Measurements from ENCODE around the gene SDK1.

SDK1 gene

DNA sequence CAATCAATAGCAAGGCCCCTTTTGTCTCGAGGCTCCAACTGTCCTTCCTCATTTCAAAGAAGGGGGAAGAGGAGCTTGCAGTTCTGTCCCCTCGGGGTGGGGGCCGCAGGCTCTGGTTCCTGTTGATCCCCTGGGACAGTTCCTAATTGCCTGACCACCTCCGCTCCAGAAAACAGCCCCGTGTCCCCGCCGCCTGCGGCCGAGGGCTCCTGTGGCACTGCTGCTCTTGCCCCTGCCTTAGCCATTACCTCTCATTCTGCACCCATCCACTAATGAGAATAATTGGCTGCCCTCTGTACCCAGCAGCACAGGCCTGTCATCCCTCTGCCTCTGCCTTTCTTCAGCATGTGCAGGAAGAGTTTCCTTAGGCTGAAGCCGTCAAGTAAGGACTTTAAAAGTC is 712.7 kb downstream of the SDK1 start:
- no peak overlapping the region for H3K14ac ChIP-seq (ENCODE audit: low read length)
- H4K91ac ChIP-seq (ENCODE audit: low read depth, low read length) = no peak overlapping the region
- no peaks in the 10 kb centered on the region for H3K27me3 ChIP-seq (ENCODE audit: insufficient read depth, low read length)
- H2AFZ ChIP-seq (ENCODE audit: insufficient read depth, low read length, poor library complexity) = no peak overlapping the region
- peaks cover 33 to 36% of the 10 kb centered on the region in 2 experiments for H3K36me3 ChIP-seq (ENCODE audit: control insufficient read depth in 1 of 2, insufficient read depth in 2 of 2, low read length in 2 of 2)
- no CpG with 5 or more reads among the region's 10 CpGs for WGBS (ENCODE audit: extremely low coverage, insufficient coverage, insufficient read length)
- no peak overlapping the region for H4K8ac ChIP-seq (ENCODE audit: low read depth, low read length)
- H3K9ac ChIP-seq (ENCODE audit: low read length) = no peak overlapping the region
- peaks cover 9% of the 10 kb centered on the region for H3K9me3 ChIP-seq (ENCODE audit: insufficient read depth, low read depth, low read length)
- H3K4me1 ChIP-seq (ENCODE audit: control insufficient read depth in 1 of 2, insufficient read depth in 2 of 2, low read length in 2 of 2) = no peaks in the 10 kb centered on the region
- H2AK5ac ChIP-seq (ENCODE audit: low read length) = no peak overlapping the region
- no peak overlapping the region for H4K12ac ChIP-seq (ENCODE audit: low read depth, low read length)
- no peak overlapping the region for H3K4ac ChIP-seq (ENCODE audit: low read depth, low read length)
- H3K79me1 ChIP-seq (ENCODE audit: low read length) = no peaks in the 10 kb centered on the region
- H3K4me3 ChIP-seq (ENCODE audit: low read depth, low read length) = no peak overlapping the region
- H3K79me2 ChIP-seq (ENCODE audit: control insufficient read depth, insufficient read depth, low read length, poor library complexity) = no peaks in the 10 kb centered on the region
- no peak for DNase-seq
- no peak overlapping the region for H3K27ac ChIP-seq (ENCODE audit: low read depth, low read length)
- H2BK120ac ChIP-seq (ENCODE audit: insufficient read depth, low read length, poor library complexity) = no peak overlapping the region
- H3K4me2 ChIP-seq (ENCODE audit: low read length) = no peak overlapping the region
- no peak overlapping the region for H2BK12ac ChIP-seq (ENCODE audit: low read length)
- H3K18ac ChIP-seq (ENCODE audit: low read length) = no peak overlapping the region
- no peak overlapping the region for H3K23ac ChIP-seq (ENCODE audit: low read length)
- no peak overlapping the region for H2BK5ac ChIP-seq (ENCODE audit: low read depth, low read length, poor library complexity)

DNA sequence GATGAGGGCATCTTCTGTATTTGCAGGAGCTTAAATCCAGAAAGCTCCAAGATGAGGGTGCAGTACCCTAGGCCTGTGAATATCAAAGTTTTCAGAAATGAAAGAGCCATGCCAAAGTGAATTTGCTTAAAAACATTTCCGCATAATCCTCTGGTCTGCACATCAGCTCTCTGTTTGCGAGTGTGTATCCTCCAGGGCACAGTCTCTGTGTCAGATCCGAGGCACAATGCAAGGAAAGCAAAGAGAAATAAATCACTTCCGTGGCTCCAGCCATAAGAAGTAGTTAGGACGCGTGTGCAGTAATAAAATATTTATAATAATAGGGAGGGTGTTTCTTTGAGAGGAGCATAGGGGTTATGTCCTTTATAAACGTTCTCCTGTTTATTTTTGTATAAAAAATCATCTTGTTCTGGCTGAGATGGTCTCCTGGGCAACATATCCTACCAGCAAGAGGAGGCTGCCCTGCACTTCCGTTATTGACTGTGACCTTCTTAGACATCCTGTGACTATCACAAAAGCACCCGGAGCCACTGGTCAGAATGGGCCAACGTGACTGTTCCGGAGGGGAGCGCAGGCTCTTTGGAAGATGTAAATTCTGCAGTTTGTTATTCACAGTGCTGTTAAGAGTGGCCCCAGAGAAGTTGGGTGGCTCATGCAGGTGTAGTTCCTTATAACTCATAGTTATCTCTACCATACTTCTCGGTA is 713.4 kb downstream of the SDK1 start:
- no peaks in the 10 kb centered on the region for H3K27me3 ChIP-seq (ENCODE audit: insufficient read depth, low read length)
- no peak overlapping the region for H2BK120ac ChIP-seq (ENCODE audit: insufficient read depth, low read length, poor library complexity)
- H2BK5ac ChIP-seq (ENCODE audit: low read depth, low read length, poor library complexity) = no peak overlapping the region
- H3K14ac ChIP-seq (ENCODE audit: low read length) = no peak overlapping the region
- H4K91ac ChIP-seq (ENCODE audit: low read depth, low read length) = no peak overlapping the region
- H3K4ac ChIP-seq (ENCODE audit: low read depth, low read length) = no peak overlapping the region
- no peak overlapping the region for H2AK5ac ChIP-seq (ENCODE audit: low read length)
- no peak overlapping the region for H3K18ac ChIP-seq (ENCODE audit: low read length)
- H4K8ac ChIP-seq (ENCODE audit: low read depth, low read length) = no peak overlapping the region
- no peak overlapping the region for H3K4me3 ChIP-seq (ENCODE audit: low read depth, low read length)
- H2AFZ ChIP-seq (ENCODE audit: insufficient read depth, low read length, poor library complexity) = no peak overlapping the region
- H3K27ac ChIP-seq (ENCODE audit: low read depth, low read length) = no peak overlapping the region
- no peaks in the 10 kb centered on the region for H3K4me1 ChIP-seq (ENCODE audit: control insufficient read depth in 1 of 2, insufficient read depth in 2 of 2, low read length in 2 of 2)
- no CpG with 5 or more reads among the region's 13 CpGs for WGBS (ENCODE audit: extremely low coverage, insufficient coverage, insufficient read length)
- H3K4me2 ChIP-seq (ENCODE audit: low read length) = no peak overlapping the region
- no peak overlapping the region for H4K12ac ChIP-seq (ENCODE audit: low read depth, low read length)
- no peak overlapping the region for H3K9ac ChIP-seq (ENCODE audit: low read length)
- no peak for DNase-seq
- no peaks in the 10 kb centered on the region for H3K79me1 ChIP-seq (ENCODE audit: low read length)
- no peaks in the 10 kb centered on the region for H3K79me2 ChIP-seq (ENCODE audit: control insufficient read depth, insufficient read depth, low read length, poor library complexity)
- H3K23ac ChIP-seq (ENCODE audit: low read length) = no peak overlapping the region
- H2BK12ac ChIP-seq (ENCODE audit: low read length) = no peak overlapping the region
- peaks cover 38 to 41% of the 10 kb centered on the region in 2 experiments for H3K36me3 ChIP-seq (ENCODE audit: control insufficient read depth in 1 of 2, insufficient read depth in 2 of 2, low read length in 2 of 2)
- H3K9me3 ChIP-seq (ENCODE audit: insufficient read depth, low read depth, low read length) = peaks cover 11% of the 10 kb centered on the region

DNA sequence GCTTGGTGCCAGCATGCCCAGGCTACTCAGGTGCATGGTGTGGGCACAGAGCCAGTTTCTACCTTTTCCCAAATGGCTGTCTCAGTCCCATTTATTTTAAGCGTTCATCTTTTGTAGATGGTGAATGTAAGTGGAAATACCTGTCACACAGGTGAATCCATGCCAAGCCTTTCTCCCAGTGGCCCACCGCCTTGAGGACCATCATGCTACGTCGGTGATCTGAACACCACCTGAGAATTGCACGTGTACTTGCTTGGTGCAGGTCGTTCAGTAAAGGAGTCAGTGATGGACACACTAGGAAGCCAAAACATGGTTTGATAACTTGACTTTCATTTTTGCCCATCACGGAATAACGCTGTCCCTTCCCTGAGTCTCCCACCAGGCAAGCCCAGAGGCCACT is 714.3 kb downstream of the SDK1 start:
- Histone ChIP-seq H2AK5ac (ENCODE audit: low read length) (no peak overlapping the region), H2AFZ (ENCODE audit: insufficient read depth, low read length, poor library complexity) (no peak overlapping the region), H3K23ac (ENCODE audit: low read length) (no peak overlapping the region), H3K4me3 (ENCODE audit: low read depth, low read length) (no peak overlapping the region), H2BK5ac (ENCODE audit: low read depth, low read length, poor library complexity) (no peak overlapping the region), H3K9me3 (ENCODE audit: insufficient read depth, low read depth, low read length) (peaks cover 15% of the 10 kb centered on the region), H3K27ac (ENCODE audit: low read depth, low read length) (no peak overlapping the region), H3K4me2 (ENCODE audit: low read length) (no peak overlapping the region), H4K91ac (ENCODE audit: low read depth, low read length) (no peak overlapping the region), H3K79me2 (ENCODE audit: control insufficient read depth, insufficient read depth, low read length, poor library complexity) (no peaks in the 10 kb centered on the region), H3K18ac (ENCODE audit: low read length) (no peak overlapping the region), H3K36me3 (ENCODE audit: control insufficient read depth in 1 of 2, insufficient read depth in 2 of 2, low read length in 2 of 2) (peaks cover 45 to 46% of the 10 kb centered on the region in 2 experiments), H3K4ac (ENCODE audit: low read depth, low read length) (no peak overlapping the region), H3K79me1 (ENCODE audit: low read length) (no peaks in the 10 kb centered on the region), H2BK120ac (ENCODE audit: insufficient read depth, low read length, poor library complexity) (no peak overlapping the region), H3K9ac (ENCODE audit: low read length) (no peak overlapping the region), H4K8ac (ENCODE audit: low read depth, low read length) (no peak overlapping the region), H4K12ac (ENCODE audit: low read depth, low read length) (no peak overlapping the region), H2BK12ac (ENCODE audit: low read length) (no peak overlapping the region), H3K14ac (ENCODE audit: low read length) (no peak overlapping the region), H3K27me3 (ENCODE audit: insufficient read depth, low read length) (no peaks in the 10 kb centered on the region), H3K4me1 (ENCODE audit: control insufficient read depth in 1 of 2, insufficient read depth in 2 of 2, low read length in 2 of 2) (peaks cover under 1 to 4% of the 10 kb centered on the region in 2 experiments)
- no peak for DNase-seq
- no CpG with 5 or more reads among the region's 8 CpGs for WGBS (ENCODE audit: extremely low coverage, insufficient coverage, insufficient read length)

DNA sequence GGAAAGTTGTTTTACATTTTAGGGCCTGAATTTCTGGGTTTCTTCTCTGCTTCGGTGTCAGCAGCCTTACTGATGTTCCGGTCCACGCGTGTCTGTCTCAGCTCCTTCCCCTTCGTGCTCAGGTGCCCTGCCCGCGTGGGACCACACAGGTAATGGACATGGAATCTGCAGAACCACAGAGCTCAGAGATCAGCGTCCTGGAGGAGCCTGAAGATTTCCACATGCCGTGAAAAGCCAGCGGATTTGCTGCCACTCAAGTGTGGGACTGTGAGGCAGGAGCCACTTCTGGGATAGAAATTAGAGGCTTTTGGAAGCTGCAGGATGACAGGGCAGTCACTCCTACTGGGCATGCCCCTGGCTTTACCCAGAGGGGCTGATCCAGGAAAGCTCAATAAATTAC is 714.9 kb downstream of the SDK1 start:
- no peak overlapping the region for H4K12ac ChIP-seq (ENCODE audit: low read depth, low read length)
- H2AFZ ChIP-seq (ENCODE audit: insufficient read depth, low read length, poor library complexity) = no peak overlapping the region
- H3K79me2 ChIP-seq (ENCODE audit: control insufficient read depth, insufficient read depth, low read length, poor library complexity) = no peaks in the 10 kb centered on the region
- H2BK5ac ChIP-seq (ENCODE audit: low read depth, low read length, poor library complexity) = no peak overlapping the region
- no peak overlapping the region for H2BK12ac ChIP-seq (ENCODE audit: low read length)
- H3K9ac ChIP-seq (ENCODE audit: low read length) = no peak overlapping the region
- H3K4me3 ChIP-seq (ENCODE audit: low read depth, low read length) = no peak overlapping the region
- no peak overlapping the region for H3K4me2 ChIP-seq (ENCODE audit: low read length)
- H3K4ac ChIP-seq (ENCODE audit: low read depth, low read length) = no peak overlapping the region
- H2AK5ac ChIP-seq (ENCODE audit: low read length) = no peak overlapping the region
- WGBS (ENCODE audit: extremely low coverage, insufficient coverage, insufficient read length) = no CpG with 5 or more reads among the region's 10 CpGs
- no peak for DNase-seq
- no peak overlapping the region for H3K14ac ChIP-seq (ENCODE audit: low read length)
- H3K4me1 ChIP-seq (ENCODE audit: control insufficient read depth in 1 of 2, insufficient read depth in 2 of 2, low read length in 2 of 2) = peaks cover 2 to 8% of the 10 kb centered on the region in 2 experiments
- no peak overlapping the region for H4K8ac ChIP-seq (ENCODE audit: low read depth, low read length)
- H3K36me3 ChIP-seq (ENCODE audit: control insufficient read depth in 1 of 2, insufficient read depth in 2 of 2, low read length in 2 of 2) = peaks cover 44 to 45% of the 10 kb centered on the region in 2 experiments
- no peak overlapping the region for H3K27ac ChIP-seq (ENCODE audit: low read depth, low read length)
- peaks cover 15% of the 10 kb centered on the region for H3K9me3 ChIP-seq (ENCODE audit: insufficient read depth, low read depth, low read length)
- H4K91ac ChIP-seq (ENCODE audit: low read depth, low read length) = no peak overlapping the region
- no peak overlapping the region for H2BK120ac ChIP-seq (ENCODE audit: insufficient read depth, low read length, poor library complexity)
- peak overlapping the region; percentile 70 for H3K23ac ChIP-seq (ENCODE audit: low read length)
- H3K27me3 ChIP-seq (ENCODE audit: insufficient read depth, low read length) = no peaks in the 10 kb centered on the region
- no peaks in the 10 kb centered on the region for H3K79me1 ChIP-seq (ENCODE audit: low read length)
- H3K18ac ChIP-seq (ENCODE audit: low read length) = no peak overlapping the region

All from trophoblast cell (in vitro differentiated cells and primary cell).